Skeletal muscle satellite cell (primary cell): Measurements from ENCODE around the gene PI4KA.
"Not testable (repeated sequence)": the region's sequence is repeated elsewhere in the genome, so short reads cannot be mapped to it uniquely, and the experiment has no call there.

ENCODE experiments used
- H3K27me3 ChIP-seq: 2 replicates; pipeline ENCODE4 v1.7.0; 2013; ENCODE audit warnings: low read length; ENCODE audit not compliant: control insufficient read depth, insufficient read depth
- H3K36me3 ChIP-seq: 2 replicates; pipeline ENCODE4 v1.7.0; 2013; ENCODE audit warnings: mild to moderate bottlenecking, control low read depth, low read length; ENCODE audit not compliant: insufficient read depth
- H3K4me1 ChIP-seq: 2 replicates; pipeline ENCODE4 v1.7.0; 2013; ENCODE audit warnings: low read length; ENCODE audit not compliant: control insufficient read depth, insufficient read depth
- H3K4me2 ChIP-seq: 2 replicates; pipeline ENCODE4 v1.7.0; 2013; ENCODE audit warnings: mild to moderate bottlenecking, low read length
- H3K4me3 ChIP-seq: 2 replicates; pipeline ENCODE4 v1.7.0; 2013; ENCODE audit warnings: low read length
- H3K9ac ChIP-seq: 2 replicates; pipeline ENCODE4 v1.7.0; 2013; ENCODE audit warnings: mild to moderate bottlenecking, low read depth, low read length, moderate library complexity
- H3K9me3 ChIP-seq: replicated peaks from 2 replicates; pipeline ENCODE4 v1.7.0; 2013; ENCODE audit warnings: mild to moderate bottlenecking, control low read depth, low read length

Gene PI4KA

DNA sequence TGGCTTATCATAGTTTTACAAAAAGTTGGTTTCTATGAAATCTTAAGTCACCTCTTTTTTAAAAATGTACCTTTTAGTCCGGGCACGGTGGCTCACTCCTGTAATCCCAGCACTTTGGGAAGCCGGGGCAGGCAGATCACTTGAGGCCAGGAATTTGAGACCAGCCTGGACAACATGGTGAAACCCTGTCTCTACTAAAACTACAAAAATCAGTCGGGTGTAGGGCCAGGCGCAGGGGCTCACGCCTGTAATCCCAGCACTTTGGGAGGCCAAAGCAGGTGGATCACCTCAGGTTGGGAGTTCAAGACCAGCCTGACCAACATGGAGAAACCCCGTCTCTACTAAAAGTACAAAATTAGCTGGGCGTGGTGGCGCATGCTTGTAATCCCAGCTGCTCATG lies 158.8 kb downstream of the PI4KA start:
- H3K36me3 ChIP-seq, H3K4me1 ChIP-seq, H3K9me3 ChIP-seq, H3K9ac ChIP-seq, H3K27me3 ChIP-seq, H3K4me2 ChIP-seq, H3K4me3 ChIP-seq: not testable (repeated sequence)

DNA sequence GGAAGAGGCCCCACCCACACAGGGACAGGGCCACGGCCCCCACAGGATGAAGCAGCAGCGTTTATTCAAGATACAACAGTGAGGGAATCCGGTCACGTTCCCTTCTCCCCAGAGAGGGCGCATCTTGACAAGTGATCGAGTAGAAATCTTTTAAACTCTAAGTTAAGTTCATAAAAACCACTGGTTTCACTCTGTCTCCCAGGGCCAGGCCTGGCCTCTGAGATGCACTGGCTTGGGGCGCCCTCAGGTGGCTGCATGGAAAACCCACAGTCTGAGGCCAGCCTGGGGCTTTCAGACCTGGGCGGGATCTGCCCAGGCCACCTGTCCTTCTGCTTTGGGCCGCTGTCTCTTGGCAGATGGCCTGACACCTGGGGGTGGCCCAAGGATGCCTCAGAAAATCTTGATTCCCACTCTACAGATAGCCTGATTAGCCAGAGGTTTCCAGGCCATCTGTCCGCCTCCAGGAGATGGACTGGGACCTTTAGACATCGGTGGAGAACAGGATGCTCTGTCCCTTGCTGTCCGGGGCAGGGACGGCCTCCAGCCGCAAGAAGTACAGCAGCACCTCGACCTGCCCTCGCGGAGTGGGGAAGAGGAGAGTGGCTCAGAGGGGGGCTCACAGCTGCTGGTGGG lies 161.0 kb downstream of the PI4KA start:
- H3K4me1 ChIP-seq, H3K27me3 ChIP-seq, H3K36me3 ChIP-seq, H3K9me3 ChIP-seq, H3K9ac ChIP-seq: not testable (repeated sequence)
- H3K4me3 ChIP-seq, result peak overlapping the region; percentile 11
- H3K4me2 ChIP-seq, result peak overlapping the region; percentile 70

DNA sequence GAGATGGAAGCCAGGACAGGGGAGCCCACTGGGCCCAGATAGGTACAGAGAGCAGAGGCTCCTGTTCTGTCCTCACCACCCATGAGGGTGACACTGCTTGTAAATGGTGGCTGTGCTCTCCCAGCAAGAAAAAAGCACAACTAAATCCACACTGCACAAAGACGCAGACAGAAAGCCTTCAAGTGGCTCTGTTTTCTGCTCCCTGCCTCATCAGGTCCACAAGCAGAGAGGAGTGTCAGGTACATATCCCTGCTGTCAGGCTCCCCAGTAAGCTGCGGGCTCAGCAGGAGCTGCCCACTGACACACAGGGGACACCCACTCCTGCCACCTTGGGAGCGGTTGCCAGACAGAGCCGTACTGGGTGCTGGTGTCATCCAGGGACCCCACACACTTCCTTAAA lies 162.6 kb downstream of the PI4KA start:
- H3K4me3 ChIP-seq, H3K9ac ChIP-seq, H3K27me3 ChIP-seq, H3K36me3 ChIP-seq, H3K9me3 ChIP-seq, H3K4me1 ChIP-seq, H3K4me2 ChIP-seq: not testable (repeated sequence)

DNA sequence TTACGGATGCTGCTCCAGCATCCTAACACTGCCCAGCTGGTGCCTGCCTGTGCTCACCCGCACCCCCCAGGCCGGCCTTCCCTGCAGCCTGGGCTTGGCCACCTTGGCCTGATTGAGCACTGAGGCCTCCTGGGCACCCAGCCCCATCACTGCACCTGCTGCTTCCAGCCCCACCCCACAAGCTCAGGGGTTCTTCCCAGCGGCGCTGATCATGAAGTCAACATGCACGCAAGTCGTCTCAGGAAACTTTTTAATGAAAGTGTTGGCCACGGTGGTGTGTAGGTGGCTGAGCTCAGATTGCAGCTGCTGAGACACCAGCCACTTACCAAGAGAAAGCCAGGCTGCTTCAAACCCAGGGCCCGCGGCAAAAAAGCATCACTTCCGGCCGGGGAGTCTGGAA lies 163.4 kb downstream of the PI4KA start:
- not testable (repeated sequence) for H3K9me3 ChIP-seq, H3K4me2 ChIP-seq, H3K4me1 ChIP-seq, H3K4me3 ChIP-seq, H3K9ac ChIP-seq, H3K36me3 ChIP-seq, H3K27me3 ChIP-seq

DNA sequence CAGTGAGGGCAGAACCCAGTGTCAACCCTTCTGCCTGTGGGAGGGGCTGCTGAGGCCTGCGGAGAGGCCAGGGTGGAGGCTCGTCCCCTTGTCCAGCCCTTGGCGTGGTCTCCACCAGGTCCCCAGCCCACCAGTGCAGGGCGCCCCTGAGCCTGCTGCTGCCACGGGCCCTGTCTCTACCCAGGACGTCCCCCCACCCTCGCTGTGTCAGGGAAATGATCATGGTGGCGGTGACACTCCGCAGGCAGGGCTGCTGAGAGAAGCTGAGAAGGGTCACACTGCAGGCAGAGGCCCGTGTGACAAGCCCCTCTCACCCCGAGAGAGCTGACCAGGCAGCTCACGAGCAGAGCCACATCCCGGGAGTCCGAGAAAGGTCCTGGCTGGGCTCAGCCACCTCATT lies 164.4 kb downstream of the PI4KA start:
- H3K36me3 ChIP-seq, H3K4me1 ChIP-seq, H3K27me3 ChIP-seq, H3K4me3 ChIP-seq, H3K9me3 ChIP-seq, H3K9ac ChIP-seq, H3K4me2 ChIP-seq: not testable (repeated sequence)

DNA sequence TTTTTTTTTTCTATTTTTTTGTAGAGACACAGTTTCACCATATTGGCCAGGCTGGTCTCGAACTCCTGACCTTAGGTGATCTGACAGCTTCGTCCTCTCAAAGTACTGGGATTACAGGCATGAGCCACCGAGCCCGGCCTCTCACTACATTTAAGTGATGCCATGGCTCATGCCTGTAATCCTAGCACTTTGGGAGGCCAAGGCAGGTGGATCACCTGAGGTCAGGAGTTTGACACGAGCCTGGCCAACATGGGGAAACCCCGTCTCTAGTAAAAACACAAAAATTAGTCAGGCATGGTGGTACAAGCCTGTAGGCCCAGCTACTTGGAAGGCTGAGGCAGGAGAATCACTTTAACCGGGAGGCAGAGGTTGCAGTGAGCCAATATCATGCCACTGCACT lies 165.7 kb downstream of the PI4KA start:
- H3K9me3 ChIP-seq, H3K9ac ChIP-seq, H3K4me3 ChIP-seq, H3K4me2 ChIP-seq, H3K4me1 ChIP-seq, H3K36me3 ChIP-seq, H3K27me3 ChIP-seq: not testable (repeated sequence)

DNA sequence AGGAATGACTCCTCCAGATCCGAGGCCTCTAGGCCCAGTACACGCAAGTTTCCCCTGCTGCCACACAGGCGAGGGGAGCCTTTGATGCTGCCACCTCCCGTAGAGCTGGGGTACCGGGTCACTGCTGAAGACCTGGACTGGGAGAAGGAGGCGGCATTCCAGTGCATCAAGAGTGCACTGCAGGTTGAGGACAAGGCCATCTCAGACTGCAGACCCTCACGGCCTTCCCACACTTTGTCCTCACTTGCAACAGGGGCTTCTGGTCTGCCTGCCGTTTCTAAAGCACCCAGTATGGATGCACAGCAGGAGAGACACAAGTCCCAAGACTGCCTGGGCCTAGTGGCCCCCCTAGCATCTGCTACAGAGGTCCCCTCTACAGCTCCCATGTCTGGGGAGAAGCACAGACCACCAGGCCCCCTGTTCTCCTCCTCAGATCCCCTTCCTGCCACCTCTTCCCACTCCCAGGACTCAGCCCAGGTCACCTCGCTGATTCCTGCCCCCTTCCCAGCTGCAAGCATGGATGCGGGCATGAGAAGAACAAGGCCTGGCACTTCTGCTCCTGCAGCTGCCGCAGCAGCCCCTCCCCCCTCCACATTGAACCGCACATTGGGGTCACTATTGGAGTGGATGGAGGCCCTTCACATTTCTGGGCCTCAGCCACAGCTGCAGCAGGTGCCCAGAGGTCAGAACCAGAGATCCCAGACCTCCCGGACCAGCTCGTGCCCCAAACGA lies 167.9 kb downstream of the PI4KA start:
- not testable (repeated sequence) for H3K27me3 ChIP-seq

DNA sequence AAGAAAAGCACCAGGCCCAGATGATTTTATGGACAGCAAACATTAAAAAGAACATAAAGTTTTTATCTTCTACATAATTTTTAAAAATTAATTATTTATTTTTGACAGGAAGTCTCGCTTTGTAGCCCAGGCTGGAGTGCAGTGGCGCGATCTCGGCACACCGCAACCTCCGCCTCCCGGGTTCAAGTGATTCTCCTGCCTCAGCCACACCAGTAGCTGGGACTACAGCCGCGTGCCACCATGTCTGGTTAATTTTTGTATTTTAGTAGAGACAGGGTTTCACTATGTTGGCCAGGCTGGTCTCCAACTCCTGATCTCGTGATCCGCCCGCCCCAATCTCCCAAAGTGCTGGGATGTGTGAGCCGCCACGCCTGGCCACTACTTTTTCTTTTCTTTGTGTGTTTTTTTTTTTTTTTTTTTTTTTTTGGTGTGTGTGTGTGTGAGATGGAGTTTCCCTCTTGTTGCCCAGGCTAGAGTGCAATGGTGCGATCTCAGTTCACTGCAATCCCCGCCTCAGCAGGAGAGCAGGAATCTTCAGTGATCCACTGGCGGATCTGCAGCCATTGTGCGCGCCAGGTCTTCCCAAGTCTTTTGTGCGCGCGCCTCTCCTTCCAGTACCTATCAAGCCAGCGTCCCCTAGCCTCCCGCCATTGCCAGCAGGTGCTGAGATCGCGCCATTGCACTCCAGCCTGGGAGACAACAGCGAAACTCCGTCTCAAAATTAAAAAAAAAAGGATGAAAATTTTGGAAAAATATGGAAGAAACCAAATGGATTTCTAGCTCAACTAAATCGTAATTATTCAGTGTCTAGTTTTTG lies 171.0 kb downstream of the PI4KA start:
- H3K9ac ChIP-seq, H3K27me3 ChIP-seq, H3K36me3 ChIP-seq, H3K9me3 ChIP-seq, H3K4me2 ChIP-seq, H3K4me1 ChIP-seq, H3K4me3 ChIP-seq: not testable (repeated sequence)

More for the DNA sequence above, 167.9 kb downstream of the PI4KA start:
- H3K4me3 ChIP-seq, H3K36me3 ChIP-seq, H3K4me2 ChIP-seq, H3K9me3 ChIP-seq, H3K4me1 ChIP-seq, H3K9ac ChIP-seq: not testable (repeated sequence)

DNA sequence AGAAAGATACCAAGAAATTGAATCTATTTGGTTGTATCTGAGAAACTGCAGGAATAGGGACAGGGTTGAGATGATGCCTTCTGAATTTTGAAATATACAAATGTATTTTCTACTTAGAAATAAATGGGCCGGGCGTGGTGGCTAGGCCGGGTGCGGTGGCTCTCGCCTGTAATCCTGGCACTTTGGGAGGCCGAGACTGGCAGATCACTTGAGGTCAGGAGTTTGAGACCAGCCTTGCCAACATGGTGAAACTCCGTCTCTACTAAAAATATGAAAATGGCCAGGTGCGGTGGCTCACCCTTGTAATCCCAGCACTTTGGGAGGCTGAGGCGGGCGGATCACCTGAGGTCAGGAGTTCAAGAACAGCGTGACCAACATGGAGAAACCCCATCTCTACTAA lies 172.8 kb downstream of the PI4KA start:
- H3K36me3 ChIP-seq, H3K4me2 ChIP-seq, H3K27me3 ChIP-seq, H3K9ac ChIP-seq, H3K4me3 ChIP-seq, H3K9me3 ChIP-seq, H3K4me1 ChIP-seq: not testable (repeated sequence)

DNA sequence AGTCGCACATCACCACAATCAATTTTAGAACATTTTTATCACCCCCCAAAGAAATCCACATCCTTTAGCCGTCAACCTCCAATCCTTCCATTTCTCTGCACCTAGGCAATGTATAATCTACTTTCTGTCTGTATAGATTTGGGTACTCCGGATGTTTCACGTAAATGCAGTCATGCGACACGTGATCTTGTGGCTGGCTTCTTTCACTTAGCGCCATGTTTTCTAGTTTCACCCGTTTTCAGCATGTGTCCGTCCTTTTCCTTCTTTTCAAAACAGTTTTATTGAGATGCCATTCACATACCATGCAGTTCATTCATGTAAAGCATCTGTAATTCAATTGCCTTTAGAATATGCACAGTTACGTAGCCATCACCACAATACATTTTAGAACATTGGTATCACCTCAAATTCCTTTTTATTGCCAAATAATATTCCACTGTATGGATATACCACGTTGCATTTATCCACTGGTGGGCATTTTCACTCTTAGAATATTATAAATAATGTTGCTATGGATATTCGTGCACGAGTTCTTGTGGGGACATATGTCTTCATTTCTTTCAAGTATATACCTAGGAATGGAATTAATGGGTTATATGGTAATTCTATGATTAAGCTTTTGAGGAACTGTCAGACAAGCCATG lies 179.7 kb downstream of the PI4KA start:
- not testable (repeated sequence) for H3K9me3 ChIP-seq, H3K9ac ChIP-seq, H3K36me3 ChIP-seq, H3K4me3 ChIP-seq, H3K4me2 ChIP-seq, H3K4me1 ChIP-seq
- H3K27me3 ChIP-seq, result peaks cover 26% of the 10 kb centered on the region

DNA sequence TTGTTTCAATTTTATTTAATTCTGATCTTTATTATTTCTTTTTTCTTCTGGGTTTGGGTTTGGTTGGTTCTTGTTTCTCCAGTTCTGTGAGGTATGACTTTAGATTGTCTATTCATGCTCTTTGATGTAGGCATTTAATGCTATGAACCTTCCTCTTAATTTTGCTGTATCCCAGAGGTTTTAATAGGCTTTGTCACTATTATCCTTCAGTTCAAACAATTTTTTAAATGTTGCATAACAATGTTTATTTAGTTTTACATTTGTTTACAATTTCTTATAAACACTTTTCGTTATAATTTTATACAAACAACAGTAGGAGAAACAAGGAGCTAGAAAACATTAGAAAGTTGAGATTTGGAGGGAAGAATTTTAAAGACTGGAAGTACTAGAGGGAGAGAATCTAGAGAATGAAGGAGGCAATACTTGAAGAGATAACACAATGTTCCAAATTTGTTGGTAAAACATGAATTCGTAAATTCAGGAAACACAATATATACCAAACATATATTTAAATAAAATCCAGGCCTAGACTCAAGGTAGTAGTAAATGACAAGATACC lies 180.8 kb downstream of the PI4KA start:
- Histone ChIP-seq H3K36me3 (no peaks in the 10 kb centered on the region), H3K4me2 (no peak overlapping the region), H3K4me1 (no peaks in the 10 kb centered on the region), H3K4me3 (no peak overlapping the region), H3K9me3 (no peaks in the 10 kb centered on the region), H3K9ac (no peak overlapping the region), H3K27me3 (peaks cover 38% of the 10 kb centered on the region)
